MCF 10A (cell line): ENCODE results near the gene CEP350. TPM values are rescaled to one million over a fixed set of nuclear protein-coding genes. Genes with fewer than 3 reads are reported as not detected.
A peak's percentile ranks its signal among the peaks of the same experiment; 100 is the strongest.

Experiments
- BruUV-seq: library from RNA; stranded (reverse); fragments of 400-500 nt; replicated peaks from 2 replicates; lab custom pipeline; 2021; lab: Mats Ljungman, UMichigan
- CTCF ChIA-PET: fragments of 300-600 bp; sonication (Branson Sonifier 250); formaldehyde crosslinking; extraction: SDS; loops from one replicate; lab custom pipeline; 2021; ENCODE audit warnings: antibody characterized with exemption, inconsistent platforms; lab: Yijun Ruan, JAX
- POLR2A ChIA-PET: fragments of 300-600, 350-650 bp; sonication (Branson Sonifier 250); formaldehyde crosslinking; extraction: SDS; loops from one replicate; lab custom pipeline; 2020; ENCODE audit warnings: antibody characterized with exemption, inconsistent platforms; lab: Yijun Ruan, JAX
- DNase-seq: peaks from one replicate; pipeline ENCODE4 v3.0.0-alpha.2; 2018; ENCODE audit not compliant: unreplicated experiment
- H3K27ac Mint-ChIP-seq: one replicate; pipeline ENCODE4 v1.8.0; 2022; ENCODE audit warnings: mild to moderate bottlenecking, low read depth, mixed read lengths; ENCODE audit not compliant: unreplicated experiment
- H3K27me3 Mint-ChIP-seq: one replicate; pipeline ENCODE4 v1.8.0; 2022; ENCODE audit warnings: mixed read lengths; ENCODE audit not compliant: insufficient read depth, unreplicated experiment
- H3K36me3 Mint-ChIP-seq: one replicate; pipeline ENCODE4 v1.8.0; 2022; ENCODE audit warnings: mild to moderate bottlenecking, moderate library complexity, mixed read lengths; ENCODE audit not compliant: insufficient read depth, unreplicated experiment
- H3K4me1 Mint-ChIP-seq: one replicate; pipeline ENCODE4 v1.8.0; 2022; ENCODE audit warnings: mixed read lengths; ENCODE audit not compliant: insufficient read depth, unreplicated experiment
- H3K4me3 Mint-ChIP-seq: one replicate; pipeline ENCODE4 v1.8.0; 2022; ENCODE audit warnings: mild to moderate bottlenecking, moderate library complexity, mixed read lengths; ENCODE audit not compliant: unreplicated experiment
- H3K9me3 Mint-ChIP-seq: one replicate; pipeline ENCODE4 v1.8.0; 2022; ENCODE audit warnings: mixed read lengths; ENCODE audit not compliant: unreplicated experiment
- CTCF ChIP-seq: fragments of 200-600 bp; IDR thresholded peaks from one replicate; pipeline ENCODE4 v1.8.0; 2022; ENCODE audit warnings: antibody characterized with exemption, mild to moderate bottlenecking; ENCODE audit not compliant: unreplicated experiment
- intact Hi-C: fragments of 100-400 bp; cut with micrococcal nuclease; formaldehyde crosslinking; loops from 2 replicates; pipeline ENCODE4 v1.14.1; 2022
- total RNA-seq: library from RNA; stranded (reverse); gene quantifications from 2 replicates; pipeline ENCODE4 v1.2.3, GENCODE V29; 2022

The CEP350 gene
- total RNA-seq, 1 experiment from 2014 or later = 56.4 TPM

- POLR2A ChIA-PET = interaction anchor here (0.6 kb wide), 1 partner anchor 758 kb away, joined by 3 read pairs; no protein-coding TSS in a partner anchor
- no peak overlapping the region for H3K27ac Mint-ChIP-seq
- H3K36me3 Mint-ChIP-seq = peaks cover 74% of the 10 kb centered on the region
- H3K4me1 Mint-ChIP-seq = no peaks in the 10 kb centered on the region
- DNase-seq = no peak
- CTCF ChIA-PET = interaction anchor here (0.6 to 3.6 kb wide), 3 partner anchors 108 to 1236 kb away, joined by 3 to 13 read pairs (median 3); no protein-coding TSS in a partner anchor
- no TSS peak for BruUV-seq
- TF ChIP-seq CTCF = no peak
- intact Hi-C loops = no loop called here
- no peaks in the 10 kb centered on the region for H3K9me3 Mint-ChIP-seq
- H3K4me3 Mint-ChIP-seq = no peak overlapping the region
- H3K27me3 Mint-ChIP-seq = no peaks in the 10 kb centered on the region
Measured at GRCh38 chr1:180071759-180072158, 117.1 kb downstream of the CEP350 start.

- H3K27ac Mint-ChIP-seq = peak overlapping the region; percentile 21
Measured at GRCh38 chr1:180080439-180080838, 125.8 kb downstream of the CEP350 start.

GRCh38 chr1:180081474-180081873 lies 126.9 kb downstream of the CEP350 start:
- no peak overlapping the region for H3K27ac Mint-ChIP-seq
- BruUV-seq = no TSS peak
- TF ChIP-seq CTCF = no peak
- ChIA-PET POLR2A (interaction anchor here (0.6 kb wide), 1 partner anchor 85 kb away, joined by 3 read pairs; no protein-coding TSS in a partner anchor), CTCF (interaction anchor here (6.7 kb wide), 1 partner anchor 98 kb away, joined by 39 read pairs; no protein-coding TSS in a partner anchor)
- H3K9me3 Mint-ChIP-seq = no peaks in the 10 kb centered on the region
- peaks cover 6% of the 10 kb centered on the region for H3K4me1 Mint-ChIP-seq
- H3K36me3 Mint-ChIP-seq = peaks cover 78% of the 10 kb centered on the region
- no peaks in the 10 kb centered on the region for H3K27me3 Mint-ChIP-seq
- no peak overlapping the region for H3K4me3 Mint-ChIP-seq
- intact Hi-C loops = no loop called here
- DNase-seq = no peak

More at GRCh38 chr1:180080439-180080838, 125.8 kb downstream of the CEP350 start:
- ChIA-PET POLR2A (interaction anchor here (0.5 to 1.3 kb wide), 2 partner anchors 12 to 59 kb away, joined by 3 to 6 read pairs; no protein-coding TSS in a partner anchor), CTCF (interaction anchor here (6.7 kb wide), 1 partner anchor 99 kb away, joined by 39 read pairs; no protein-coding TSS in a partner anchor)
- Mint-ChIP-seq H3K4me1 (peaks cover 6% of the 10 kb centered on the region), H3K9me3 (no peaks in the 10 kb centered on the region), H3K36me3 (peaks cover 79% of the 10 kb centered on the region), H3K27me3 (no peaks in the 10 kb centered on the region), H3K4me3 (no peak overlapping the region)
- BruUV-seq = no TSS peak
- intact Hi-C loops = no loop called here
- no peak for TF ChIP-seq CTCF
- DNase-seq = peak; percentile 12

GRCh38 chr1:180083164-180083563 lies 128.6 kb downstream of the CEP350 start:
- H3K4me1 Mint-ChIP-seq = peaks cover 6% of the 10 kb centered on the region
- BruUV-seq = no TSS peak
- H3K4me3 Mint-ChIP-seq = no peak overlapping the region
- H3K36me3 Mint-ChIP-seq = peaks cover 66% of the 10 kb centered on the region
- intact Hi-C loops = no loop called here
- peak overlapping the region; percentile 2 for H3K27ac Mint-ChIP-seq
- no peaks in the 10 kb centered on the region for H3K9me3 Mint-ChIP-seq
- ChIA-PET POLR2A (interaction anchor here (0.7 to 1.0 kb wide), 2 partner anchors 71 to 129 kb away, joined by 3 to 4 read pairs; partner anchors contain the start of gene QSOX1), CTCF (interaction anchor here (1.1 to 6.7 kb wide), 2 partner anchors 23 to 96 kb away, joined by 4 to 39 read pairs; no protein-coding TSS in a partner anchor)
- H3K27me3 Mint-ChIP-seq = no peaks in the 10 kb centered on the region
- TF ChIP-seq CTCF = no peak
- no peak for DNase-seq
